GM12878 (cell line): ENCODE measurements around the gene HOXB13. TPM values are rescaled to one million over a fixed set of nuclear protein-coding genes. Genes with fewer than 3 reads are reported as not detected.

Source experiments
- ATAC-seq: fragments of 200-7000 bp; cut with Tn5 transposase; 3 replicates; pipeline ENCODE4 v1.9.1; 2020; ENCODE audit warnings: mild to moderate bottlenecking, moderate library complexity
- BruUV-seq: library from RNA; stranded (reverse); fragments of 400-500 nt; replicated peaks from 2 replicates; lab custom pipeline; 2021; lab: Mats Ljungman, UMichigan
- CTCF ChIA-PET: fragments of 300-600 bp; sonication (Branson Sonifier 250); formaldehyde crosslinking; extraction: SDS; loops from one replicate; lab custom pipeline; 2021; ENCODE audit warnings: inconsistent platforms; lab: Yijun Ruan, JAX
- POLR2A ChIA-PET: fragments of 350-600 bp; formaldehyde crosslinking; extraction: SDS; loops from one replicate; lab custom pipeline; 2021; ENCODE audit warnings: inconsistent platforms; lab: Charles Lee
- RAD21 ChIA-PET: fragments of 300-600 bp; sonication (Branson Sonifier 250); formaldehyde crosslinking; loops from one replicate; lab custom pipeline; 2023; ENCODE audit warnings: antibody characterized with exemption; ENCODE audit not compliant: unreplicated experiment; lab: Charles Lee
- SMC1A ChIA-PET: fragments of 300-600 bp; sonication (Branson Sonifier 250); formaldehyde crosslinking; loops from one replicate; lab custom pipeline; 2023; ENCODE audit not compliant: unreplicated experiment, uncharacterized antibody; lab: Charles Lee
- DNase-seq: peaks from one replicate; pipeline ENCODE4 v3.0.0-alpha.2; 2011; ENCODE audit warnings: low read depth, low spot score
- FAIRE-seq: peaks from 3 replicates; lab custom pipeline; 2011; peaks lifted over from hg19 to GRCh38; lab: Jason Lieb, UNC
- H2AFZ ChIP-seq: 2 replicates; pipeline ENCODE4 v1.6.0; 2011; ENCODE audit warnings: low read depth, low read length, control low read depth; ENCODE audit not compliant: control insufficient read depth
- H3K27ac ChIP-seq: 2 replicates; pipeline ENCODE4 v1.5.1; 2011; ENCODE audit warnings: control low read depth; ENCODE audit not compliant: control insufficient read depth, insufficient read depth
- H3K27me3 ChIP-seq, 2 experiments: replicated peaks in 1 of 2; 2 replicates each; pipeline versions ENCODE4 v1.6.0 to v1.6.1; 2011; ENCODE audit warnings: low read length in 1 of 2; ENCODE audit not compliant: control insufficient read depth in 2 of 2, insufficient read depth in 2 of 2
- H3K36me3 ChIP-seq, 2 experiments: 2 replicates each; pipeline ENCODE4 v1.5.1; 2011; ENCODE audit warnings: low read length in 1 of 2; ENCODE audit not compliant: control insufficient read depth in 2 of 2, insufficient read depth in 2 of 2
- H3K4me1 ChIP-seq: 2 replicates; pipeline ENCODE4 v1.6.1; 2011; ENCODE audit warnings: mild to moderate bottlenecking, low read length, moderate library complexity, mixed read lengths; ENCODE audit not compliant: control insufficient read depth, insufficient read depth
- H3K4me2 ChIP-seq: 2 replicates; pipeline ENCODE4 v1.6.0; 2011; ENCODE audit warnings: control low read depth; ENCODE audit not compliant: control insufficient read depth, insufficient read depth
- H3K4me3 ChIP-seq: fragments of 200-600 bp; sonication (generic); 2 replicates; pipeline ENCODE4 v1.5.1; 2016
- H3K79me2 ChIP-seq: 2 replicates; pipeline ENCODE4 v1.6.0; 2011; ENCODE audit warnings: low read length; ENCODE audit not compliant: control insufficient read depth, insufficient read depth
- H3K9ac ChIP-seq: 2 replicates; pipeline ENCODE4 v1.8.0; 2011; ENCODE audit warnings: low read length, control low read depth, mixed read lengths; ENCODE audit not compliant: control insufficient read depth, insufficient read depth
- H3K9me3 ChIP-seq: replicated peaks from 3 replicates; pipeline ENCODE4 v1.5.1; 2011; ENCODE audit warnings: mild to moderate bottlenecking, low read length; ENCODE audit not compliant: control insufficient read depth, insufficient read depth
- H4K20me1 ChIP-seq: 2 replicates; pipeline ENCODE4 v1.6.0; 2011; ENCODE audit not compliant: control insufficient read depth, insufficient read depth
- NR2C2 ChIP-seq: IDR thresholded peaks from 2 replicates; pipeline ENCODE4 v1.6.1; 2011; ENCODE audit warnings: borderline replicate concordance, low read depth; ENCODE audit not compliant: control insufficient read depth, insufficient read length
- PKNOX1 ChIP-seq: fragments of 450-650 bp; IDR thresholded peaks from 2 replicates; pipeline ENCODE4 v1.6.1; 2016; ENCODE audit warnings: mild to moderate bottlenecking
- ZSCAN29 ChIP-seq: fragments of 450-650 bp; IDR thresholded peaks from 2 replicates; pipeline ENCODE4 v1.6.1; 2017; ENCODE audit warnings: mild to moderate bottlenecking, moderate library complexity
- whole genome bisulfite sequencing: methylation state at CpG from one replicate; pipeline ENCODE4 v1.1.6; 2016; ENCODE audit warnings: low lambda C conversion rate; ENCODE audit not compliant: insufficient replicate concordance, insufficient coverage; ENCODE audit errors: missing lambda C conversion rate; 5-methylcytosine and 5-hydroxymethylcytosine counted together
- in situ Hi-C: fragments of 300-500 bp; cut with MboI; formaldehyde crosslinking; loops from 9 replicates; pipeline ENCODE4 v1.14.3; 2018; ENCODE audit warnings: mixed read lengths
- intact Hi-C: fragments of 100-400 bp; cut with micrococcal nuclease; formaldehyde crosslinking; loops from one replicate; pipeline ENCODE4 v1.14.2; 2022; ENCODE audit not compliant: unreplicated experiment
- polyA plus RNA-seq, 11 experiments: library from polyadenylated mRNA; depleted of rRNA in 4 of 11; unstranded in 6 of 11; stranded (reverse) in 5 of 11; fragments of >200 nt; fragmentation: Nextera tagmentation in 4 of 11; fragmentation: Illumina TruSeq in 1 of 11; extraction: Ambion mirVana in 4 of 11; extraction: Trizol in 1 of 11; gene quantifications; 1 replicate in 1 of 11; 2 replicates in 10 of 11; pipeline versions ENCODE4 v1.2.1 to v1.2.3, GENCODE V29; 2011 to 2016; ENCODE audit warnings: inconsistent platforms in 2 of 11, missing spikeins in 2 of 11, low read depth in 1 of 11
- total RNA-seq, 4 experiments: library from RNA; depleted of rRNA in 3 of 4; stranded (reverse); fragments of >200 nt in 3 of 4; fragmentation: Illumina TruSeq in 1 of 4; extraction: Trizol in 1 of 4; gene quantifications; 2 replicates each; pipeline versions ENCODE4 v1.2.1 to v1.2.3, GENCODE V29; 2013 to 2021
- TF ChIP-seq, protein P1 (sequence below): fragments of 450-650 bp; IDR thresholded peaks from 2 replicates; pipeline ENCODE4 v1.6.1; 2018; ENCODE audit warnings: mild to moderate bottlenecking, low read depth, moderate library complexity; ENCODE audit not compliant: partially characterized antibody
- TF ChIP-seq, protein P2 (sequence below): fragments of 450-650 bp; conservative IDR thresholded peaks from 2 replicates; pipeline ENCODE4 v1.6.1; 2017; ENCODE audit warnings: mild to moderate bottlenecking, moderate library complexity

The HOXB13 gene
- total and polyA plus RNA-seq, 10 of the 15 experiments (the other 5 are each of a cell fraction or from before 2014, with no cell fraction given) = 0.05 TPM; not detected in 9

GRCh38 chr17:48761114-48761513, 32.6 kb upstream of the HOXB13 start (continued):
- TF ChIP-seq, protein P1, sequence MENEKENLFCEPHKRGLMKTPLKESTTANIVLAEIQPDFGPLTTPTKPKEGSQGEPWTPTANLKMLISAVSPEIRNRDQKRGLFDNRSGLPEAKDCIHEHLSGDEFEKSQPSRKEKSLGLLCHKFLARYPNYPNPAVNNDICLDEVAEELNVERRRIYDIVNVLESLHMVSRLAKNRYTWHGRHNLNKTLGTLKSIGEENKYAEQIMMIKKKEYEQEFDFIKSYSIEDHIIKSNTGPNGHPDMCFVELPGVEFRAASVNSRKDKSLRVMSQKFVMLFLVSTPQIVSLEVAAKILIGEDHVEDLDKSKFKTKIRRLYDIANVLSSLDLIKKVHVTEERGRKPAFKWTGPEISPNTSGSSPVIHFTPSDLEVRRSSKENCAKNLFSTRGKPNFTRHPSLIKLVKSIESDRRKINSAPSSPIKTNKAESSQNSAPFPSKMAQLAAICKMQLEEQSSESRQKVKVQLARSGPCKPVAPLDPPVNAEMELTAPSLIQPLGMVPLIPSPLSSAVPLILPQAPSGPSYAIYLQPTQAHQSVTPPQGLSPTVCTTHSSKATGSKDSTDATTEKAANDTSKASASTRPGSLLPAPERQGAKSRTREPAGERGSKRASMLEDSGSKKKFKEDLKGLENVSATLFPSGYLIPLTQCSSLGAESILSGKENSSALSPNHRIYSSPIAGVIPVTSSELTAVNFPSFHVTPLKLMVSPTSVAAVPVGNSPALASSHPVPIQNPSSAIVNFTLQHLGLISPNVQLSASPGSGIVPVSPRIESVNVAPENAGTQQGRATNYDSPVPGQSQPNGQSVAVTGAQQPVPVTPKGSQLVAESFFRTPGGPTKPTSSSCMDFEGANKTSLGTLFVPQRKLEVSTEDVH = no peak
- TF ChIP-seq, protein P2, sequence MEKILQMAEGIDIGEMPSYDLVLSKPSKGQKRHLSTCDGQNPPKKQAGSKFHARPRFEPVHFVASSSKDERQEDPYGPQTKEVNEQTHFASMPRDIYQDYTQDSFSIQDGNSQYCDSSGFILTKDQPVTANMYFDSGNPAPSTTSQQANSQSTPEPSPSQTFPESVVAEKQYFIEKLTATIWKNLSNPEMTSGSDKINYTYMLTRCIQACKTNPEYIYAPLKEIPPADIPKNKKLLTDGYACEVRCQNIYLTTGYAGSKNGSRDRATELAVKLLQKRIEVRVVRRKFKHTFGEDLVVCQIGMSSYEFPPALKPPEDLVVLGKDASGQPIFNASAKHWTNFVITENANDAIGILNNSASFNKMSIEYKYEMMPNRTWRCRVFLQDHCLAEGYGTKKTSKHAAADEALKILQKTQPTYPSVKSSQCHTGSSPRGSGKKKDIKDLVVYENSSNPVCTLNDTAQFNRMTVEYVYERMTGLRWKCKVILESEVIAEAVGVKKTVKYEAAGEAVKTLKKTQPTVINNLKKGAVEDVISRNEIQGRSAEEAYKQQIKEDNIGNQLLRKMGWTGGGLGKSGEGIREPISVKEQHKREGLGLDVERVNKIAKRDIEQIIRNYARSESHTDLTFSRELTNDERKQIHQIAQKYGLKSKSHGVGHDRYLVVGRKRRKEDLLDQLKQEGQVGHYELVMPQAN = no peak

- Histone ChIP-seq H3K9me3 (no peaks in the 10 kb centered on the region), H3K36me3 (no peaks in the 10 kb centered on the region), H3K79me2 (no peaks in the 10 kb centered on the region), H3K4me1 (no peaks in the 10 kb centered on the region), H3K4me2 (no peak overlapping the region), H3K4me3 (no peak overlapping the region), H4K20me1 (no peaks in the 10 kb centered on the region), H3K27me3 (peaks cover 0 to 3% of the 10 kb centered on the region in 2 experiments; a peak in 2 of 4 replicates), H2AFZ (no peak overlapping the region), H3K27ac (no peak overlapping the region), H3K9ac (no peak overlapping the region)
- FAIRE-seq (no peak), DNase-seq (no peak), ATAC-seq (no peak)
- TF ChIP-seq ZSCAN29 (no peak), NR2C2 (no peak), PKNOX1 (no peak)
- POLR2A ChIA-PET = no interaction called here
- CTCF ChIA-PET = interaction anchor here (1.6 kb wide), 1 partner anchor 36 kb away, joined by 4 read pairs; no protein-coding TSS in a partner anchor
- SMC1A ChIA-PET = no interaction called here
- in situ Hi-C loops (no loop called here), intact Hi-C loops (no loop called here)
- RAD21 ChIA-PET = no interaction called here
- WGBS = 15% methylated on average over 4 of the region's 4 CpGs
- no TSS peak for BruUV-seq
These were observed 31.9 kb upstream of the HOXB13 start for GRCh38 chr17:48760411-48760810.
